HEK293T (cell line): ENCODE results near the gene NUP205.

Source experiments
- CTCF ChIA-PET: fragments of 350-600 bp; formaldehyde crosslinking; extraction: SDS; loops from one replicate; lab custom pipeline; 2021; ENCODE audit warnings: antibody characterized with exemption, inconsistent platforms; lab: Yijun Ruan, JAX
- POLR2A ChIA-PET: fragments of 350-600 bp; formaldehyde crosslinking; extraction: SDS; loops from one replicate; lab custom pipeline; 2020; ENCODE audit warnings: antibody characterized with exemption, inconsistent platforms; lab: Yijun Ruan, JAX
- DNase-seq: peaks from one replicate; pipeline ENCODE4 v3.0.0; 2012; ENCODE audit warnings: mixed read lengths; ENCODE audit errors: extremely low spot score
- ARNT ChIP-seq: fragments of 450-650 bp; IDR thresholded peaks from 2 replicates; pipeline ENCODE4 v1.6.1; 2017; ENCODE audit warnings: mild to moderate bottlenecking
- BHLHE40 ChIP-seq: fragments of 450-650 bp; IDR thresholded peaks from 2 replicates; pipeline ENCODE4 v1.6.1; 2016; ENCODE audit warnings: mild to moderate bottlenecking, moderate library complexity, borderline replicate concordance
- CTBP1 ChIP-seq: fragments of 450-650 bp; IDR thresholded peaks from 2 replicates; pipeline ENCODE4 v1.6.1; 2016; ENCODE audit warnings: borderline replicate concordance
- ELF4 ChIP-seq: fragments of 450-650 bp; IDR thresholded peaks from 2 replicates; pipeline ENCODE4 v1.6.1; 2017; ENCODE audit warnings: antibody characterized with exemption
- FOXA1 ChIP-seq: fragments of 450-650 bp; IDR thresholded peaks from 2 replicates; pipeline ENCODE4 v1.6.1; 2016; ENCODE audit warnings: mild to moderate bottlenecking
- FOXK2 ChIP-seq: fragments of 450-650 bp; IDR thresholded peaks from 2 replicates; pipeline ENCODE4 v1.6.1; 2016; ENCODE audit warnings: mild to moderate bottlenecking
- FOXM1 ChIP-seq: fragments of 450-650 bp; IDR thresholded peaks from 2 replicates; pipeline ENCODE4 v1.6.1; 2017; ENCODE audit warnings: mild to moderate bottlenecking, borderline replicate concordance
- HDGF ChIP-seq: fragments of 450-650 bp; IDR thresholded peaks from 2 replicates; pipeline ENCODE4 v1.6.1; 2017; ENCODE audit warnings: antibody characterized with exemption, borderline replicate concordance
- L3MBTL2 ChIP-seq: fragments of 450-650 bp; conservative IDR thresholded peaks from 2 replicates; pipeline ENCODE4 v1.6.1; 2016; ENCODE audit warnings: mild to moderate bottlenecking
- LEF1 ChIP-seq: fragments of 450-650 bp; IDR thresholded peaks from 2 replicates; pipeline ENCODE4 v1.6.1; 2017; ENCODE audit warnings: mild to moderate bottlenecking, borderline replicate concordance
- NFRKB ChIP-seq: fragments of 450-650 bp; IDR thresholded peaks from 2 replicates; pipeline ENCODE4 v1.6.1; 2016; ENCODE audit warnings: mild to moderate bottlenecking, moderate library complexity
- PKNOX1 ChIP-seq: fragments of 450-650 bp; IDR thresholded peaks from 2 replicates; pipeline ENCODE4 v1.6.1; 2016
- SP1 ChIP-seq: fragments of 450-650 bp; IDR thresholded peaks from 2 replicates; pipeline ENCODE4 v1.6.1; 2017
- SUZ12 ChIP-seq: fragments of 450-650 bp; IDR thresholded peaks from 2 replicates; pipeline ENCODE4 v1.6.1; 2016; ENCODE audit warnings: mild to moderate bottlenecking
- TARDBP ChIP-seq: fragments of 450-650 bp; IDR thresholded peaks from 2 replicates; pipeline ENCODE4 v1.6.1; 2016
- ZNF384 ChIP-seq: fragments of 450-650 bp; IDR thresholded peaks from 2 replicates; pipeline ENCODE4 v1.6.1; 2016

NUP205 gene

GRCh38 chr7:135510592-135511183, 47.0 kb upstream of the NUP205 start:
- ChIA-PET CTCF (interaction anchor here (0.6 kb wide), 1 partner anchor 10 kb away, joined by 3 read pairs; no protein-coding TSS in a partner anchor), POLR2A (interaction anchor here (0.7 to 0.8 kb wide), 2 partner anchors 48 to 203 kb away, joined by 3 read pairs; no protein-coding TSS in a partner anchor)
- TF ChIP-seq SUZ12, result no peak
- no peak for TF ChIP-seq BHLHE40
- no peak for TF ChIP-seq ELF4
- no peak for TF ChIP-seq PKNOX1
- TF ChIP-seq L3MBTL2, result peak; percentile 95
- no peak for DNase-seq

- CTCF ChIA-PET, result no interaction called here
- POLR2A ChIA-PET, result interaction anchor here (1.0 kb wide), 1 partner anchor 46 kb away, joined by 3 read pairs; the partner anchor contains the start of gene NUP205
- DNase-seq, result peak; percentile 69
- TF ChIP-seq PKNOX1 (peak; percentile 70), L3MBTL2 (no peak), ARNT (no peak)
Observed at GRCh38 chr7:135512135-135512887, 45.4 kb upstream of the NUP205 start.

GRCh38 chr7:135514856-135515255, 42.9 kb upstream of the NUP205 start:
- TF ChIP-seq BHLHE40, result no peak
- no peak for TF ChIP-seq ZNF384
- TF ChIP-seq PKNOX1, result no peak
- no peak for TF ChIP-seq FOXM1
- TF ChIP-seq ARNT, result no peak
- no peak for TF ChIP-seq SP1
- TF ChIP-seq SUZ12, result no peak
- no peak for TF ChIP-seq NFRKB
- TF ChIP-seq FOXA1, result no peak
- TF ChIP-seq CTBP1, result no peak
- no peak for TF ChIP-seq L3MBTL2
- TF ChIP-seq ELF4, result no peak
- no peak for TF ChIP-seq HDGF
- no peak for TF ChIP-seq LEF1
- no peak for TF ChIP-seq TARDBP
- no peak for TF ChIP-seq FOXK2
- ChIA-PET CTCF (no interaction called here), POLR2A (interaction anchor here (0.6 kb wide), 1 partner anchor 148 kb away, joined by 3 read pairs; no protein-coding TSS in a partner anchor)
- DNase-seq, result no peak

- POLR2A ChIA-PET, result interaction anchor here (0.7 kb wide), 1 partner anchor 329 kb away, joined by 3 read pairs; no protein-coding TSS in a partner anchor
- CTCF ChIA-PET, result no interaction called here
- TF ChIP-seq SP1 (no peak), FOXK2 (no peak), LEF1 (no peak), NFRKB (no peak), SUZ12 (no peak), ARNT (no peak), L3MBTL2 (no peak), ZNF384 (no peak), CTBP1 (no peak), ELF4 (no peak), BHLHE40 (no peak), HDGF (no peak), FOXA1 (no peak), PKNOX1 (no peak), TARDBP (no peak), FOXM1 (no peak)
- no peak for DNase-seq
Observed at GRCh38 chr7:135517060-135517459, 40.7 kb upstream of the NUP205 start.

- CTCF ChIA-PET, result no interaction called here
- POLR2A ChIA-PET, result no interaction called here
- DNase-seq, result no peak
- TF ChIP-seq TARDBP (no peak), FOXK2 (no peak), SUZ12 (no peak), L3MBTL2 (no peak), FOXA1 (no peak), ZNF384 (no peak), HDGF (no peak), ELF4 (no peak), CTBP1 (no peak), PKNOX1 (no peak), SP1 (no peak), ARNT (no peak), LEF1 (no peak), FOXM1 (no peak), BHLHE40 (no peak), NFRKB (no peak)
Observed at GRCh38 chr7:135518748-135519147, 39.0 kb upstream of the NUP205 start.
